GM18858 (cell line): ENCODE data around the gene TMEM248.
"Not testable (repeated sequence)": the region's sequence is repeated elsewhere in the genome, so short reads cannot be mapped to it uniquely, and the experiment has no call there.

ENCODE experiments used
- ATAC-seq: cut with Tn5 transposase; IDR thresholded peaks from one replicate; pipeline ENCODE4 v1.9.1; 2021; ENCODE audit not compliant: unreplicated experiment

TMEM248 gene

GRCh38 chr7:66907731-66908130, 13.3 kb upstream of the TMEM248 start:
- ATAC-seq, result no peak

GRCh38 chr7:66908598-66908997, 12.4 kb upstream of the TMEM248 start:
- ATAC-seq, result not testable (repeated sequence)

GRCh38 chr7:66910789-66911188, 10.2 kb upstream of the TMEM248 start:
- no peak for ATAC-seq

- ATAC-seq, result not testable (repeated sequence)
Observed at GRCh38 chr7:66911191-66911590, 9.8 kb upstream of the TMEM248 start.

- ATAC-seq, result no peak
Observed at GRCh38 chr7:66912195-66912594, 8.8 kb upstream of the TMEM248 start.

- ATAC-seq, result no peak
Observed at GRCh38 chr7:66913118-66914037, 7.6 kb upstream of the TMEM248 start.

GRCh38 chr7:66917904-66918303, 3.1 kb upstream of the TMEM248 start:
- not testable (repeated sequence) for ATAC-seq

GRCh38 chr7:66919304-66919703, 1.7 kb upstream of the TMEM248 start:
- ATAC-seq, result no peak

- no peak for ATAC-seq
Observed at GRCh38 chr7:66919704-66920103, 1.3 kb upstream of the TMEM248 start.

GRCh38 chr7:66920256-66920655, 769 bp upstream of the TMEM248 start:
- ATAC-seq, result no peak

GRCh38 chr7:66921396-66921917, 432 bp downstream of the TMEM248 start:
- peak; percentile 20 for ATAC-seq

- ATAC-seq, result no peak
Observed at GRCh38 chr7:66921918-66922486, 977 bp downstream of the TMEM248 start.

- ATAC-seq, result no peak
Observed at GRCh38 chr7:66925255-66925654, 4.2 kb downstream of the TMEM248 start.

- no peak for ATAC-seq
Observed at GRCh38 chr7:66927348-66927948, 6.4 kb downstream of the TMEM248 start.

- ATAC-seq, result no peak
Observed at GRCh38 chr7:66928388-66928787, 7.4 kb downstream of the TMEM248 start.

GRCh38 chr7:66929165-66929564, 8.1 kb downstream of the TMEM248 start:
- no peak for ATAC-seq

GRCh38 chr7:66929935-66930334, 8.9 kb downstream of the TMEM248 start:
- ATAC-seq, result no peak

- no peak for ATAC-seq
Observed at GRCh38 chr7:66930341-66930740, 9.3 kb downstream of the TMEM248 start.

- ATAC-seq, result no peak
Observed at GRCh38 chr7:66933469-66933868, 12.4 kb downstream of the TMEM248 start.

GRCh38 chr7:66937940-66938339, 16.9 kb downstream of the TMEM248 start:
- ATAC-seq, result no peak

GRCh38 chr7:66939325-66939724, 18.3 kb downstream of the TMEM248 start:
- ATAC-seq, result no peak

- no peak for ATAC-seq
Observed at GRCh38 chr7:66946545-66946944, 25.5 kb downstream of the TMEM248 start.
